HCT116 (cell line): ENCODE data around the gene IRAK2. TPM values are rescaled to one million over a fixed set of nuclear protein-coding genes. Genes with fewer than 3 reads are reported as not detected.

Experiments
- ATAC-seq: fragments of 200-7000 bp; cut with Tn5 transposase; 2 replicates; pipeline ENCODE4 v1.9.1; 2020; ENCODE audit warnings: mild to moderate bottlenecking, moderate library complexity
- BruUV-seq: library from RNA; stranded (reverse); fragments of 400-500 nt; replicated peaks from 2 replicates; lab custom pipeline; 2021; lab: Mats Ljungman, UMichigan
- CTCF ChIA-PET: fragments of 300-600 bp; sonication (Branson Sonifier 250); formaldehyde crosslinking; loops from one replicate; lab custom pipeline; 2021; ENCODE audit warnings: antibody characterized with exemption; lab: Charles Lee
- POLR2A ChIA-PET: fragments of 300-600, 350-600 bp; sonication (Branson Sonifier 250); formaldehyde crosslinking; loops from one replicate; lab custom pipeline; 2021; ENCODE audit warnings: antibody characterized with exemption; lab: Charles Lee
- RAD21 ChIA-PET, 2 experiments: fragments of 300-600 bp; sonication (Branson Sonifier 250); formaldehyde crosslinking; loops; one replicate each; lab custom pipeline; 2023; ENCODE audit warnings: low total read pairs in 2 of 2; ENCODE audit not compliant: uncharacterized antibody in 2 of 2, unreplicated experiment in 2 of 2, low non-redundant PET in 1 of 2; lab: Charles Lee
- DNase-seq: peaks from one replicate; pipeline ENCODE4 v3.0.0-alpha.2; 2010; ENCODE audit warnings: low read depth, low spot score
- H2AFZ ChIP-seq: fragments of 200-600 bp; shearing (Covaris generic), sonication (generic); 2 replicates; pipeline ENCODE4 v1.6.1; 2017; ENCODE audit warnings: low read depth, mixed run types, mixed read lengths, antibody characterized with exemption, low read length; ENCODE audit not compliant: poor library complexity, severe bottlenecking
- H3K27ac ChIP-seq: 2 replicates; pipeline ENCODE4 v1.5.1; 2012; ENCODE audit warnings: low read depth, low read length
- H3K27me3 ChIP-seq: fragments of 200-600 bp; sonication (generic); 2 replicates; pipeline ENCODE4 v1.6.1; 2016; ENCODE audit warnings: mixed run types, low read length, mixed read lengths; ENCODE audit not compliant: insufficient read depth
- H3K36me3 ChIP-seq, 2 experiments: fragments of 200-500 bp in 1 of 2; fragments of 200-600 bp in 1 of 2; sonication (Bioruptor generic) in 1 of 2; sonication (generic) in 1 of 2; 2 replicates each; pipeline versions ENCODE4 v1.5.1 to v1.6.1; 2014 to 2016; ENCODE audit warnings: low read length in 2 of 2, inconsistent platforms in 1 of 2, mixed read lengths in 1 of 2, mixed run types in 1 of 2; ENCODE audit not compliant: insufficient read depth in 2 of 2, control insufficient read depth in 1 of 2
- H3K4me1 ChIP-seq, 2 experiments: fragments of 200-600 bp in 1 of 2; sonication (generic) in 1 of 2; 2 replicates each; pipeline versions ENCODE4 v1.5.1 to v1.6.1; 2012 to 2017; ENCODE audit warnings: low read length in 2 of 2, inconsistent platforms in 1 of 2, mild to moderate bottlenecking in 1 of 2, mixed read lengths in 1 of 2, mixed run types in 1 of 2, moderate library complexity in 1 of 2; ENCODE audit not compliant: insufficient read depth in 2 of 2, control insufficient read depth in 1 of 2
- H3K4me2 ChIP-seq: fragments of 200-600 bp; sonication (generic); 2 replicates; pipeline ENCODE4 v1.6.1; 2017; ENCODE audit warnings: mixed run types, low read length, mixed read lengths
- H3K4me3 ChIP-seq, 2 experiments: fragments of 200-600 bp in 1 of 2; sonication (generic) in 1 of 2; replicated peaks in 1 of 2; 2 replicates each; pipeline ENCODE4 v1.5.1; 2011 to 2016; ENCODE audit warnings: low read length in 2 of 2, control low read depth in 1 of 2, low read depth in 1 of 2, mild to moderate bottlenecking in 1 of 2, mixed read lengths in 1 of 2, mixed run types in 1 of 2
- H3K79me2 ChIP-seq: fragments of 200-600 bp; sonication (generic); 2 replicates; pipeline ENCODE4 v1.6.1; 2017; ENCODE audit warnings: mild to moderate bottlenecking, mixed run types, low read length, moderate library complexity, mixed read lengths; ENCODE audit not compliant: insufficient read depth
- H3K9ac ChIP-seq: fragments of 200-600 bp; sonication (generic); 2 replicates; pipeline ENCODE4 v1.6.1; 2016; ENCODE audit warnings: low read length, mixed read lengths
- H3K9me2 ChIP-seq: fragments of 200-600 bp; sonication (generic), shearing (Covaris generic); 2 replicates; pipeline ENCODE4 v1.6.1; 2017; ENCODE audit warnings: mixed run types, mild to moderate bottlenecking, moderate library complexity; ENCODE audit not compliant: insufficient read depth
- H3K9me3 ChIP-seq, 2 experiments: fragments of 200-500 bp in 1 of 2; fragments of 200-600 bp in 1 of 2; sonication (Bioruptor generic) in 1 of 2; sonication (generic) in 1 of 2; 2 replicates each; pipeline ENCODE4 v1.6.1; 2014 to 2017; ENCODE audit warnings: low read length in 2 of 2, mixed read lengths in 2 of 2, inconsistent platforms in 1 of 2, low read depth in 1 of 2, mild to moderate bottlenecking in 1 of 2, mixed run types in 1 of 2, moderate library complexity in 1 of 2; ENCODE audit not compliant: control insufficient read depth in 1 of 2, insufficient read depth in 1 of 2
- H4K20me1 ChIP-seq: fragments of 200-600 bp; sonication (generic), shearing (Covaris generic); 2 replicates; pipeline ENCODE4 v1.6.1; 2017; ENCODE audit warnings: mixed run types, mild to moderate bottlenecking, moderate library complexity; ENCODE audit not compliant: insufficient read depth
- CBX3 ChIP-seq: IDR thresholded peaks from 2 replicates; pipeline ENCODE4 v1.6.1; 2012; ENCODE audit warnings: low read depth
- CEBPB ChIP-seq: IDR thresholded peaks from 2 replicates; pipeline ENCODE4 v1.6.1; 2012; ENCODE audit warnings: low read depth
- EGR1 ChIP-seq: IDR thresholded peaks from 2 replicates; pipeline ENCODE4 v1.6.1; 2012; ENCODE audit warnings: low read depth
- ELF1 ChIP-seq: IDR thresholded peaks from 2 replicates; pipeline ENCODE4 v1.6.1; 2012; ENCODE audit warnings: low read depth, borderline replicate concordance
- EZH2 ChIP-seq: fragments of 200-600 bp; sonication (generic); IDR thresholded peaks from 2 replicates; pipeline ENCODE4 v1.6.1; 2017; ENCODE audit warnings: antibody characterized with exemption, mixed run types
- EZH2phosphoT487 ChIP-seq: fragments of 200-600 bp; IDR thresholded peaks from 2 replicates; pipeline ENCODE4 v1.6.1; 2018; ENCODE audit warnings: antibody characterized with exemption, borderline replicate concordance
- JUND ChIP-seq: IDR thresholded peaks from 2 replicates; pipeline ENCODE4 v1.6.1; 2012
- POLR2AphosphoS5 ChIP-seq: IDR thresholded peaks from 2 replicates; pipeline ENCODE4 v1.6.1; 2011; ENCODE audit warnings: mild to moderate bottlenecking, low read depth, low read length, moderate library complexity
- RAD21 ChIP-seq: IDR thresholded peaks from 2 replicates; pipeline ENCODE4 v1.6.1; 2012; ENCODE audit warnings: low read depth, mild to moderate bottlenecking
- SIN3A ChIP-seq: IDR thresholded peaks from 2 replicates; pipeline ENCODE4 v1.6.1; 2012; ENCODE audit warnings: low read depth
- SP1 ChIP-seq: IDR thresholded peaks from 2 replicates; pipeline ENCODE4 v1.6.1; 2012; ENCODE audit warnings: low read depth
- SRF ChIP-seq: IDR thresholded peaks from 2 replicates; pipeline ENCODE4 v1.6.1; 2012; ENCODE audit warnings: low read depth
- TCF7L2 ChIP-seq: IDR thresholded peaks from 2 replicates; pipeline ENCODE4 v1.7.0; 2011; ENCODE audit warnings: borderline replicate concordance, inconsistent platforms; ENCODE audit not compliant: insufficient read depth, insufficient read length; ENCODE audit errors: extremely low read depth
- ZFX ChIP-seq: fragments of 450-650 bp; IDR thresholded peaks from 2 replicates; pipeline ENCODE4 v1.6.1; 2017
- intact Hi-C: fragments of 100-400 bp; cut with micrococcal nuclease; formaldehyde crosslinking; loops from 2 replicates; pipeline ENCODE4 v1.10.0; 2022
- total RNA-seq: library from RNA; stranded (reverse); gene quantifications from one replicate; pipeline ENCODE4 v1.2.1, GENCODE V29; 2021; ENCODE audit not compliant: unreplicated experiment
- TF ChIP-seq, protein P1 (sequence below): IDR thresholded peaks from 2 replicates; pipeline ENCODE4 v1.6.1; 2011; ENCODE audit warnings: mild to moderate bottlenecking, low read length, moderate library complexity; ENCODE audit not compliant: insufficient replicate concordance; ENCODE audit errors: extremely low read depth
- TF ChIP-seq, protein P2 (sequence below): IDR thresholded peaks from 2 replicates; pipeline ENCODE4 v1.6.1; 2012; ENCODE audit warnings: low read depth

IRAK2 gene
- total RNA-seq, 1 experiment from 2014 or later = 3.6 TPM

DNA sequence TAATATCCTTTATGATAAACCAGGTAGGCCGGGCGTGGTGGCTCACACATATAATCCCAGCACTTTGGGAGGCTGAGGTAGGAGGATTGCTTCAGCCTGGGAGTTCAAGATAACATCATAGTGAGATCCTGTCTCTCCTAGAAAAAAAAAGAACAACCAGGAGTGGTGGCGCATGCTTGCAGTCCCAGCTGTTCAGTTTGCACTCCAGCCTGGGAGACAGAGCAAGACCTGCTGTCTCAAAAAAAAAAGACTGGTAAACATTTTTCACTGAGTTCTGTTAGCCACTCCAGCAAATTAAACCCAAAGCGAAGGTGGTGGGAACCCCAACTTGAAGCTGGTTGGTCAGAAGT, 9.6 kb upstream of the IRAK2 start (continued):
- no peak for TF ChIP-seq ZFX
- no peak for TF ChIP-seq ELF1
- no peak for TF ChIP-seq CBX3
- no peak for TF ChIP-seq EZH2

DNA sequence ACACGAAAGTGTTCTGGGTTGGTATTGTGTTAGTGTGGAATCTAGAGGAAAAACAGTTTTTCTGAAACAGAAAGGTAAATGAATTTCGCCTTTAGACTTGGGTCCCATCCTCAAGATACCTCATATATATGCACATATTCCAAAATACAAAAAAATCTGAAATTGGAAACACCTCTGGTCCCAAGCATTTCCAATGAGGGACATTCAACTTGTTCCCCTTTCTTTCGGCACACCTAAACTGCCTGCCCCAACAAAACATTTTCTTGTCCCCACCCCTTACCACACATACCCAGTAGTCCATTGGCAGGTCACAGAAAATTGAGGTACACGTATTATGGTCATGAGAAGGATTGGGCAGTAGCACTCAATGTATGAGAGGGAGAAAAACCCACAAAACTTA, 9.1 kb upstream of the IRAK2 start:
- ChIA-PET POLR2A (no interaction called here), RAD21 (no interaction called here), CTCF (interaction anchor here (0.9 kb wide), 1 partner anchor 48 kb away, joined by 3 read pairs; no protein-coding TSS in a partner anchor)
- ATAC-seq = no peak
- 0 out of 4 replicates have a peak, but pooled peaks cover 0 to 2% of the 10 kb centered on the region in 2 experiments for H3K4me1 ChIP-seq
- intact Hi-C loops = no loop called here
- no peaks in the 10 kb centered on the region for H4K20me1 ChIP-seq
- no peak overlapping the region for H3K4me2 ChIP-seq
- H3K9me2 ChIP-seq = no peaks in the 10 kb centered on the region
- H3K36me3 ChIP-seq = peaks cover 8 to 9% of the 10 kb centered on the region in 2 experiments
- no peak overlapping the region for H2AFZ ChIP-seq
- TSS peak; percentile 2 for BruUV-seq
- peaks cover 7% of the 10 kb centered on the region for H3K79me2 ChIP-seq
- no peak for DNase-seq
- no peak overlapping the region for H3K4me3 ChIP-seq
- H3K9ac ChIP-seq = no peak overlapping the region
- no peaks in the 10 kb centered on the region for H3K27me3 ChIP-seq
- TF ChIP-seq POLR2AphosphoS5 = no peak
- TF ChIP-seq EZH2phosphoT487 = no peak
- TF ChIP-seq CBX3 = no peak
- TF ChIP-seq ELF1 = no peak
- no peak for TF ChIP-seq TCF7L2
- no peak for TF ChIP-seq SIN3A
- no peak for TF ChIP-seq RAD21
- TF ChIP-seq SRF = no peak
- no peak for TF ChIP-seq JUND
- no peak for TF ChIP-seq SP1
- TF ChIP-seq, protein P1, sequence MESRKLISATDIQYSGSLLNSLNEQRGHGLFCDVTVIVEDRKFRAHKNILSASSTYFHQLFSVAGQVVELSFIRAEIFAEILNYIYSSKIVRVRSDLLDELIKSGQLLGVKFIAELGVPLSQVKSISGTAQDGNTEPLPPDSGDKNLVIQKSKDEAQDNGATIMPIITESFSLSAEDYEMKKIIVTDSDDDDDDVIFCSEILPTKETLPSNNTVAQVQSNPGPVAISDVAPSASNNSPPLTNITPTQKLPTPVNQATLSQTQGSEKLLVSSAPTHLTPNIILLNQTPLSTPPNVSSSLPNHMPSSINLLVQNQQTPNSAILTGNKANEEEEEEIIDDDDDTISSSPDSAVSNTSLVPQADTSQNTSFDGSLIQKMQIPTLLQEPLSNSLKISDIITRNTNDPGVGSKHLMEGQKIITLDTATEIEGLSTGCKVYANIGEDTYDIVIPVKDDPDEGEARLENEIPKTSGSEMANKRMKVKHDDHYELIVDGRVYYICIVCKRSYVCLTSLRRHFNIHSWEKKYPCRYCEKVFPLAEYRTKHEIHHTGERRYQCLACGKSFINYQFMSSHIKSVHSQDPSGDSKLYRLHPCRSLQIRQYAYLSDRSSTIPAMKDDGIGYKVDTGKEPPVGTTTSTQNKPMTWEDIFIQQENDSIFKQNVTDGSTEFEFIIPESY = no peak
- TF ChIP-seq EGR1 = no peak
- TF ChIP-seq CEBPB = no peak
- TF ChIP-seq, protein P2, sequence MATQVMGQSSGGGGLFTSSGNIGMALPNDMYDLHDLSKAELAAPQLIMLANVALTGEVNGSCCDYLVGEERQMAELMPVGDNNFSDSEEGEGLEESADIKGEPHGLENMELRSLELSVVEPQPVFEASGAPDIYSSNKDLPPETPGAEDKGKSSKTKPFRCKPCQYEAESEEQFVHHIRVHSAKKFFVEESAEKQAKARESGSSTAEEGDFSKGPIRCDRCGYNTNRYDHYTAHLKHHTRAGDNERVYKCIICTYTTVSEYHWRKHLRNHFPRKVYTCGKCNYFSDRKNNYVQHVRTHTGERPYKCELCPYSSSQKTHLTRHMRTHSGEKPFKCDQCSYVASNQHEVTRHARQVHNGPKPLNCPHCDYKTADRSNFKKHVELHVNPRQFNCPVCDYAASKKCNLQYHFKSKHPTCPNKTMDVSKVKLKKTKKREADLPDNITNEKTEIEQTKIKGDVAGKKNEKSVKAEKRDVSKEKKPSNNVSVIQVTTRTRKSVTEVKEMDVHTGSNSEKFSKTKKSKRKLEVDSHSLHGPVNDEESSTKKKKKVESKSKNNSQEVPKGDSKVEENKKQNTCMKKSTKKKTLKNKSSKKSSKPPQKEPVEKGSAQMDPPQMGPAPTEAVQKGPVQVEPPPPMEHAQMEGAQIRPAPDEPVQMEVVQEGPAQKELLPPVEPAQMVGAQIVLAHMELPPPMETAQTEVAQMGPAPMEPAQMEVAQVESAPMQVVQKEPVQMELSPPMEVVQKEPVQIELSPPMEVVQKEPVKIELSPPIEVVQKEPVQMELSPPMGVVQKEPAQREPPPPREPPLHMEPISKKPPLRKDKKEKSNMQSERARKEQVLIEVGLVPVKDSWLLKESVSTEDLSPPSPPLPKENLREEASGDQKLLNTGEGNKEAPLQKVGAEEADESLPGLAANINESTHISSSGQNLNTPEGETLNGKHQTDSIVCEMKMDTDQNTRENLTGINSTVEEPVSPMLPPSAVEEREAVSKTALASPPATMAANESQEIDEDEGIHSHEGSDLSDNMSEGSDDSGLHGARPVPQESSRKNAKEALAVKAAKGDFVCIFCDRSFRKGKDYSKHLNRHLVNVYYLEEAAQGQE = no peak
- TF ChIP-seq, all 23 proteins: peak for 0
- H3K9me3 ChIP-seq = no peaks in the 10 kb centered on the region
- no peak overlapping the region for H3K27ac ChIP-seq
